Activated CD4-positive, alpha-beta T cell treated with anti-CD3 and anti-CD28 coated beads for 36 hours (primary cell): ENCODE measurements around the gene ANKRD37. TPM values are rescaled to one million over a fixed set of nuclear protein-coding genes. Genes with fewer than 3 reads are reported as not detected.

Source experiments
- ATAC-seq: fragments of 200-7000 bp; cut with Tn5 transposase; one replicate; pipeline ENCODE4 v1.10.0; 2021; ENCODE audit warnings: mild to moderate bottlenecking, moderate library complexity
- CTCF ChIA-PET: fragments of 350-600 bp; sonication (Branson Sonifier 250); formaldehyde crosslinking; loops from one replicate; lab custom pipeline; 2021; ENCODE audit warnings: antibody characterized with exemption; lab: Charles Lee
- POLR2A ChIA-PET: fragments of 350-600 bp; sonication (Branson Sonifier 250); formaldehyde crosslinking; loops from one replicate; lab custom pipeline; 2021; ENCODE audit warnings: antibody characterized with exemption, inconsistent platforms; lab: Charles Lee
- DNase-seq: peaks from one replicate; pipeline ENCODE4 v3.0.0-alpha.2; 2020
- H3K27ac Mint-ChIP-seq: one replicate; pipeline ENCODE4 v1.8.0; 2021; ENCODE audit warnings: mixed read lengths
- H3K27me3 Mint-ChIP-seq: one replicate; pipeline ENCODE4 v1.8.0; 2021; ENCODE audit warnings: mixed read lengths
- H3K36me3 Mint-ChIP-seq: one replicate; pipeline ENCODE4 v1.8.0; 2021; ENCODE audit warnings: low read depth, mixed read lengths
- H3K4me1 Mint-ChIP-seq: one replicate; pipeline ENCODE4 v1.8.0; 2021; ENCODE audit warnings: mixed read lengths
- H3K4me3 Mint-ChIP-seq: one replicate; pipeline ENCODE4 v1.8.0; 2021; ENCODE audit warnings: mild to moderate bottlenecking, moderate library complexity, mixed read lengths
- H3K9me3 Mint-ChIP-seq: one replicate; pipeline ENCODE4 v1.8.0; 2021; ENCODE audit warnings: low read depth, mixed read lengths
- intact Hi-C, 2 experiments: fragments of 100-400 bp; cut with DNase I in 1 of 2; cut with micrococcal nuclease in 1 of 2; formaldehyde crosslinking; loops; one replicate each; pipeline versions ENCODE4 v1.14.2 to v1.15.1; 2022 to 2024; cut with DNase I, micrococcal nuclease
- total RNA-seq, 2 experiments: library from RNA; stranded (reverse); gene quantifications; one replicate each; pipeline ENCODE4 v1.2.3, GENCODE V29; 2021

The ANKRD37 gene
- total RNA-seq, 2 experiments from 2014 or later = 20.3 to 24.1 TPM

GRCh38 chr4:185395956-185396723 lies 501 bp upstream of the ANKRD37 start:
- ATAC-seq = peak; percentile 85
- H3K27me3 Mint-ChIP-seq = no peaks in the 10 kb centered on the region
- no peaks in the 10 kb centered on the region for H3K9me3 Mint-ChIP-seq
- peak overlapping the region; percentile 97 for H3K27ac Mint-ChIP-seq
- peaks cover 37% of the 10 kb centered on the region for H3K4me1 Mint-ChIP-seq
- peaks cover 30% of the 10 kb centered on the region for H3K36me3 Mint-ChIP-seq
- CTCF ChIA-PET = interaction anchor here (0.6 to 1.3 kb wide), 4 partner anchors 30 to 226 kb away, joined by 3 to 8 read pairs (median 4); partner anchors contain the start of gene UFSP2
- peak overlapping the region; percentile 94 for H3K4me3 Mint-ChIP-seq
- intact Hi-C loops = loop anchor here (1.0 to 10.0 kb wide), 16 partner anchors 29 to 1951 kb away; partner anchors contain the start of genes CCDC110 (in 2 of the 2), ING2 (in 2 of the 2), SLC25A4 (in 2 of the 2) and UFSP2 (in 2 of the 2)
- POLR2A ChIA-PET = interaction anchor here (0.9 to 1.6 kb wide), 3 partner anchors 30 to 253 kb away, joined by 3 to 11 read pairs (median 3); partner anchors contain the start of genes SLC25A4 and UFSP2
- peak; percentile 98 for DNase-seq

GRCh38 chr4:185398618-185399017 lies 2.0 kb downstream of the ANKRD37 start:
- no peaks in the 10 kb centered on the region for H3K9me3 Mint-ChIP-seq
- no peak for DNase-seq
- H3K27ac Mint-ChIP-seq = peak overlapping the region; percentile 65
- no peak for ATAC-seq
- no peak overlapping the region for H3K4me3 Mint-ChIP-seq
- peaks cover 39% of the 10 kb centered on the region for H3K36me3 Mint-ChIP-seq
- CTCF ChIA-PET = interaction anchor here (0.6 to 0.8 kb wide), 2 partner anchors 23 to 214 kb away, joined by 3 read pairs; no protein-coding TSS in a partner anchor
- POLR2A ChIA-PET = no interaction called here
- H3K4me1 Mint-ChIP-seq = peaks cover 35% of the 10 kb centered on the region
- intact Hi-C loops = loop anchor here (2.0 to 10.0 kb wide), 5 partner anchors 199 to 1954 kb away; partner anchors contain the start of genes ING2 (in 2 of the 2), CDKN2AIP (in 1 of the 2), RWDD4 (in 1 of the 2) and TRAPPC11 (in 1 of the 2)
- no peaks in the 10 kb centered on the region for H3K27me3 Mint-ChIP-seq

GRCh38 chr4:185399466-185399865 lies 2.8 kb downstream of the ANKRD37 start:
- no peak for ATAC-seq
- H3K27me3 Mint-ChIP-seq = no peaks in the 10 kb centered on the region
- POLR2A ChIA-PET = no interaction called here
- peaks cover 28% of the 10 kb centered on the region for H3K4me1 Mint-ChIP-seq
- CTCF ChIA-PET = interaction anchor here (0.8 kb wide), 1 partner anchor 23 kb away, joined by 3 read pairs; no protein-coding TSS in a partner anchor
- H3K36me3 Mint-ChIP-seq = peaks cover 39% of the 10 kb centered on the region
- peak overlapping the region; percentile 14 for H3K27ac Mint-ChIP-seq
- H3K4me3 Mint-ChIP-seq = no peak overlapping the region
- intact Hi-C loops = loop anchor here (2.0 to 10.0 kb wide), 5 partner anchors 198 to 1955 kb away; partner anchors contain the start of genes ING2 (in 2 of the 2), CDKN2AIP (in 1 of the 2), RWDD4 (in 1 of the 2) and TRAPPC11 (in 1 of the 2)
- DNase-seq = no peak
- H3K9me3 Mint-ChIP-seq = no peaks in the 10 kb centered on the region

GRCh38 chr4:185404031-185404430 lies 7.4 kb downstream of the ANKRD37 start:
- Mint-ChIP-seq H3K36me3 (peaks cover 39% of the 10 kb centered on the region), H3K27me3 (no peaks in the 10 kb centered on the region), H3K9me3 (no peaks in the 10 kb centered on the region), H3K27ac (no peak overlapping the region), H3K4me1 (peaks cover 13% of the 10 kb centered on the region), H3K4me3 (no peak overlapping the region)
- DNase-seq (no peak), ATAC-seq (no peak)
- ChIA-PET POLR2A (interaction anchor here (0.6 kb wide), 1 partner anchor 27 kb away, joined by 3 read pairs; no protein-coding TSS in a partner anchor), CTCF (no interaction called here)
- intact Hi-C loops = no loop called here

GRCh38 chr4:185405296-185405999 lies 8.8 kb downstream of the ANKRD37 start:
- intact Hi-C loops = no loop called here
- H3K4me1 Mint-ChIP-seq = peaks cover 8% of the 10 kb centered on the region
- ChIA-PET POLR2A (interaction anchor here (0.5 kb wide), 1 partner anchor 59 kb away, joined by 3 read pairs; no protein-coding TSS in a partner anchor), CTCF (interaction anchor here (0.9 to 1.7 kb wide), 2 partner anchors 17 to 20 kb away, joined by 5 to 6 read pairs; partner anchors contain the start of gene UFSP2)
- no peaks in the 10 kb centered on the region for H3K9me3 Mint-ChIP-seq
- no peaks in the 10 kb centered on the region for H3K27me3 Mint-ChIP-seq
- ATAC-seq = peak; percentile 49
- peaks cover 31% of the 10 kb centered on the region for H3K36me3 Mint-ChIP-seq
- peak overlapping the region; percentile 31 for H3K27ac Mint-ChIP-seq
- H3K4me3 Mint-ChIP-seq = no peak overlapping the region
- DNase-seq = no peak

- Mint-ChIP-seq H3K4me3 (no peak overlapping the region), H3K36me3 (peaks cover 29% of the 10 kb centered on the region), H3K27ac (no peak overlapping the region), H3K9me3 (no peaks in the 10 kb centered on the region), H3K27me3 (no peaks in the 10 kb centered on the region), H3K4me1 (peaks cover 8% of the 10 kb centered on the region)
- no peak for DNase-seq
- ChIA-PET POLR2A (no interaction called here), CTCF (no interaction called here)
- intact Hi-C loops = no loop called here
- no peak for ATAC-seq
These were observed 11.8 kb downstream of the ANKRD37 start for GRCh38 chr4:185408432-185408831.

GRCh38 chr4:185411849-185412248 lies 15.2 kb downstream of the ANKRD37 start:
- Mint-ChIP-seq H3K4me1 (no peaks in the 10 kb centered on the region), H3K27ac (no peak overlapping the region), H3K27me3 (no peaks in the 10 kb centered on the region), H3K9me3 (no peaks in the 10 kb centered on the region), H3K36me3 (peaks cover 35% of the 10 kb centered on the region), H3K4me3 (no peak overlapping the region)
- intact Hi-C loops = no loop called here
- ChIA-PET CTCF (no interaction called here), POLR2A (no interaction called here)
- ATAC-seq = no peak
- DNase-seq = no peak

- Mint-ChIP-seq H3K4me1 (no peaks in the 10 kb centered on the region), H3K27me3 (no peaks in the 10 kb centered on the region), H3K9me3 (no peaks in the 10 kb centered on the region), H3K4me3 (no peak overlapping the region), H3K27ac (no peak overlapping the region), H3K36me3 (peaks cover 39% of the 10 kb centered on the region)
- ChIA-PET POLR2A (no interaction called here), CTCF (no interaction called here)
- DNase-seq = no peak
- intact Hi-C loops = no loop called here
- no peak for ATAC-seq
These were observed 15.8 kb downstream of the ANKRD37 start for GRCh38 chr4:185412412-185412811.

- ATAC-seq (no peak), DNase-seq (no peak)
- Mint-ChIP-seq H3K4me1 (peaks cover 10% of the 10 kb centered on the region), H3K27ac (no peak overlapping the region), H3K9me3 (no peaks in the 10 kb centered on the region), H3K4me3 (no peak overlapping the region), H3K36me3 (peaks cover 49% of the 10 kb centered on the region), H3K27me3 (no peaks in the 10 kb centered on the region)
- intact Hi-C loops = no loop called here
- POLR2A ChIA-PET = no interaction called here
- CTCF ChIA-PET = interaction anchor here (1.0 kb wide), 1 partner anchor 10 kb away, joined by 3 read pairs; no protein-coding TSS in a partner anchor
These were observed 20.3 kb downstream of the ANKRD37 start for GRCh38 chr4:185416955-185417354.

- no peak for DNase-seq
- intact Hi-C loops = no loop called here
- no peak for ATAC-seq
- H3K4me3 Mint-ChIP-seq = no peak overlapping the region
- no peaks in the 10 kb centered on the region for H3K9me3 Mint-ChIP-seq
- POLR2A ChIA-PET = no interaction called here
- peaks cover 33% of the 10 kb centered on the region for H3K36me3 Mint-ChIP-seq
- CTCF ChIA-PET = interaction anchor here (1.6 kb wide), 1 partner anchor 23 kb away, joined by 3 read pairs; no protein-coding TSS in a partner anchor
- H3K27ac Mint-ChIP-seq = peak overlapping the region; percentile 21
- peaks cover 30% of the 10 kb centered on the region for H3K4me1 Mint-ChIP-seq
- no peaks in the 10 kb centered on the region for H3K27me3 Mint-ChIP-seq
These were observed 24.9 kb downstream of the ANKRD37 start for GRCh38 chr4:185421366-185422124.
